HUES48 (cell line): ENCODE results near the gene CSNK2A2.

Experiments
- H3K27ac ChIP-seq: one replicate; pipeline ENCODE4 v1.7.0; 2013; ENCODE audit warnings: low read depth, low read length, inconsistent platforms
- H3K27me3 ChIP-seq: 2 replicates; pipeline ENCODE4 v1.6.1; 2013; ENCODE audit warnings: mild to moderate bottlenecking, low read length; ENCODE audit not compliant: control insufficient read depth, insufficient read depth
- H3K36me3 ChIP-seq: 2 replicates; pipeline ENCODE4 v1.6.1; 2013; ENCODE audit warnings: low read length; ENCODE audit not compliant: control insufficient read depth, insufficient read depth
- H3K4me1 ChIP-seq: 2 replicates; pipeline ENCODE4 v1.6.1; 2013; ENCODE audit warnings: mild to moderate bottlenecking, low read length; ENCODE audit not compliant: control insufficient read depth, insufficient read depth
- H3K4me3 ChIP-seq: 2 replicates; pipeline ENCODE4 v1.5.1; 2013; ENCODE audit warnings: mild to moderate bottlenecking, low read depth, low read length
- H3K9ac ChIP-seq: 2 replicates; pipeline ENCODE4 v1.6.1; 2013; ENCODE audit warnings: mild to moderate bottlenecking, low read depth, low read length, moderate library complexity
- H3K9me3 ChIP-seq: 2 replicates; pipeline ENCODE4 v1.6.1; 2013; ENCODE audit warnings: low read length; ENCODE audit not compliant: control insufficient read depth, insufficient read depth

The CSNK2A2 gene

DNA sequence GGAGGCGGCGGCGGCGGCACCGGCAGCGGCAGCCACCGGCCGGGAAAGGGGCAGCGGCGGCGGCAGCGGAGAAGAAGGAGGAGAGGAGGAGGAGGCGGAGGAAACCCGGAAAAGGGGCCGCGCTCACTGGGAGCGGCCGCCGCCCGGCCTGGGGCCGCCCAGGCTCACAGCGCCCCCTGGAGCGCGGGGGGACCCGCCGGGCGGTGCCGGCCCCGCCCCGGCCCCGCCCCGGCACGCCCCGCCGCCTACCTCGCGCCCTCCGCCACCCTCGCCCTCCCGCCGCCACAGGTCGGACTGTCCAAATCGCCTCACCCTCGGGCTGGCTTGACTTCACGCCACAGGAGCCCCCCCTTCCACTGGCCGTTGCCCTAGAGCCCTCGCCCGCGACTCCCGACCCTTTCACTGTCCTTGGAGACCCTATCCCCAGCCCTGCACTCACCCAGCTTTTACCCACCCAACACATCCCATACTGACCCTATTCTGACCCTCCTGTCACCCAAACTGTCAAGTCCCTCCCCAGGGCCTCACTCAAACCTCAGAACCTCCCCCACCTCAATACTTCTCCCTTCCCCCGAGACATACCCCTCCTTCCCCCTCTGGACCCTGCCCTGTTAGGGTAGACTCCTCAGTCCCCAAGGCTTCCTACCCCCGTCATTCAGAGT lies at the start of gene CSNK2A2:
Gene CSNK2A2 (minus strand): TSS at position 85 of the 662 bp plus-strand sequence. CDS start 370 bp downstream, outside the sequence.
- Histone ChIP-seq H3K27ac (no peak within 1 kb of the TSS), H3K9ac (peak within 1 kb of the TSS; percentile 69), H3K9me3 (no peaks in the 10 kb centered on the region), H3K27me3 (peaks cover 8% of the 10 kb centered on the region; the same call in 1 of the 2 replicates), H3K4me3 (peak within 1 kb of the TSS; percentile 88), H3K4me1 (peaks cover 9% of the 10 kb centered on the region), H3K36me3 (peaks cover 33% of the 10 kb centered on the region)

DNA sequence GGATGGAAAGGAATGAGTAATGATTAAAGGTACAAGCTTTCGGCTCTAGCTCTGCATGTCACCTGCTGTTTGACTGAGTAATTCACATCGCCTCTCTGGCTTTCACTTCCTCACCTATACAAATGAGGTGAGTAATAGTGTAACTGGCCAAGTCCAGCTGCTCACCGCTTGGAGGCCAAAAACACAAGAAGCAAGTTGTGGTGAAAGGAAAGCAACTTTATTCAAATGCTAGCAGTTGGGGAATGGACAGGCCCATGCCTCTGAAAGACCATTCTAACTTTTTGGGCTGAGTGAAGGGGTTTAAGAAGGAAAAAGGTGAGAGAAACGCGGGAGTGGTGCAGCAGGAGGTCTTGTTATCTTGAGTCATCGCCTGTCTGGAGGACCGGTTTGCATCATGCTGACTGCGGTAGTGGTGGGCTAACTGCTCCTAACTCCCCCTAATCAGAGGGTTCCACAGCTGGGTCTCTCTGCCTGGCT lies 45.7 kb upstream of the CSNK2A2 start:
- H3K9ac ChIP-seq, result no peak overlapping the region
- H3K36me3 ChIP-seq, result no peaks in the 10 kb centered on the region
- no peaks in the 10 kb centered on the region for H3K27me3 ChIP-seq
- no peak overlapping the region for H3K4me3 ChIP-seq
- H3K4me1 ChIP-seq, result peaks cover 11% of the 10 kb centered on the region; the same call in 1 of the 2 replicates
- H3K9me3 ChIP-seq, result no peaks in the 10 kb centered on the region
- H3K27ac ChIP-seq, result peak overlapping the region; percentile 75

DNA sequence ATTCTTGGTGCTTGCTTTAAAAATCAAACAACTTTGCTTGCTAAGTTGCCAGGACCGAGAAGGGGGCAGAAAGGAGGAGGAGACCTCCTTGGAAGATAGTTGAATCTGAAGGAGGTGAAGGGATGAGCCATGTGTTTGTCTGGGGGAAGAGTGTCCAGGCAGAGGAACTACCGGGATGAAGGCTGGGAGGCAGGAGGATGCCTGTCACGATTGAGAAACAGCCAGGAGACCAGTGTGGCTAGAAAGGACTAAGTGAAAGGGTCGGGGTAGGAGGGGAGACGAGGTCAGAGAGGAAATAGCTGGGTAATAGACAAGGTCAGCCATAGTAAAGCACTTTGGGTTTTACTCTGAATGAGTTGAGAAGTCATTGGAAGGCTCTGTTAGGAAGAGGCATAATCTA lies 38.9 kb upstream of the CSNK2A2 start:
- H3K27ac ChIP-seq, result no peak overlapping the region
- no peak overlapping the region for H3K9ac ChIP-seq
- no peaks in the 10 kb centered on the region for H3K9me3 ChIP-seq
- no peaks in the 10 kb centered on the region for H3K36me3 ChIP-seq
- no peaks in the 10 kb centered on the region for H3K27me3 ChIP-seq
- peak overlapping the region; percentile 81 for H3K4me3 ChIP-seq
- peaks cover 13% of the 10 kb centered on the region for H3K4me1 ChIP-seq

DNA sequence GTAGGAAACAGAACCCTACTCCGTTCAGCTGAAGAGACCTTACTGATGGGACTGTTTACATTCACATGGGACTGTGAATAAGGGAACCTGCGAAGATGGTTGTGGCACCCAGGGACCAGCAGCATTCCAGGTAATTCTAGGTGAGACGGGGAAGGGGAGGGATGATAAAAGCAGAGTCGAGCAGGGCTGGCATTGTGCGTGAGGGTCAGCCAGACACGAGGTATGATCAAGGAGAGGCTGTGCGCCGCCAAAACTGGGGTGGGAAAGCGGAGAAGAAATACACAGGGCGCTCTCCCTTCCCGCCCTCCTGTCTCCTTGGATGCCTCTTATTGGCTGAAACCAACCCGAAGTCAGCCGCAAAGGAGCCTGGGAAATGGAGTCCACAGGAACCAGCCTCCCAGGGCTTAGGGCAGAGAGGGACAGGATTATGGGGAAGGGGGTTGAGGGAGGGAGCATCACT lies 38.4 kb upstream of the CSNK2A2 start:
- Histone ChIP-seq H3K27ac (no peak overlapping the region), H3K27me3 (no peaks in the 10 kb centered on the region), H3K9me3 (no peaks in the 10 kb centered on the region), H3K4me1 (peaks cover 13% of the 10 kb centered on the region), H3K4me3 (peak overlapping the region; percentile 81), H3K9ac (peak overlapping the region; percentile 47), H3K36me3 (no peaks in the 10 kb centered on the region)

DNA sequence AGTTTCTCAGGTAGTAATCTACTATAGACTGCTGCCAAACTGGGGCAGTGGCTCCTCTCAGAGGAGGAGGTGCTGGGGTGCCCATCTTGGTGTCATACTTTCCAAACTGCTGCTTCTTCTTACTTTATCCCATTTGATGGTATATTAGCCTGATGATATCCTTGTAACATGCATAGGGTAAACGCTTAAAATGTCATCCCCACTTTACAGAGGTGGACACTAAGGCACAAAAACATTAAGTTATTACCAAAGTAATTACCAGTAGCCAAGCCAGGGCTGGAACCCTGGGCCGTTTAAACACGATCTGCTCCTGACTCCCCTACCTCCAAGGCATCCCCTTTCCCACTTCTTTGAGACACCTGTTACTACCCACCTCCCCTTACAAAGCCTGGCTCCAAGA lies 37.8 kb upstream of the CSNK2A2 start:
- Histone ChIP-seq H3K27ac (no peak overlapping the region), H3K9ac (peak overlapping the region; percentile 47; the same call in 1 of the 2 replicates), H3K27me3 (no peaks in the 10 kb centered on the region), H3K36me3 (no peaks in the 10 kb centered on the region), H3K9me3 (no peaks in the 10 kb centered on the region), H3K4me3 (peak overlapping the region; percentile 81), H3K4me1 (peaks cover 13% of the 10 kb centered on the region)

DNA sequence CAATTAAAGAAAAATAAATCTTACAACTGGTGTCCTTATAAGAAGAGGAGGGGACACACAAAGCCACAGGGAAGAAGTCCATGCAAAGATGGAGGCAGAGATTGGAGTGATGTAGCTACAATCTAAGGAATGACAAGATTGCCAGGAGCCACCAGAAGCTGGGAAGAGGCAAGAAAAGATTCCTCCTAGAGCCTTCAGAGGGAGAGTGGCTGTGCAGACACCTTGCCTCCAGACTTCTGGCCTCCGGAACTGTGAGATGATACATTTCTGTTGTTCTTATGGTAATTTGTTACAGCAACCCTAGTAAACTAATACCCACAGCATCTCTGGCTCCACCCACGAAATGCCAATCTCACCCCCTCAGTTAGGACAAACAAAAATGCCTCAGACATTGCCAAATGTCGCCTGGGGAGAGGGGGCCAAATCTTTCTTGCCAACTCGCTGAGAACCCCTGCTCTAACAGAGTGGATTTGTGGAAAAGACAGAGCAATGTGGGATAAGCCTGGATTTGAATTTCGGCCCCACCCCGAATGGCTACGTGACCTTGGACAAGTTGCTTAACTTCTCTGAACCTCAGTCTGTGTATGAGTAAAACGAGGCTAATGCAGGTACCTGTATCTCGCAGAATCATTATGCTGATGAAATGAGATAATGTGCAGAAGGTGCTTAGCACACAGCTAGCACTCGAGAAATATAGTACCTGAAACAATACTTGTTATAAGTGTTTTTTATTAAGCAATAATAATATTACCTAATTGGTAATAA lies 37.1 kb upstream of the CSNK2A2 start:
- no peaks in the 10 kb centered on the region for H3K27me3 ChIP-seq

DNA sequence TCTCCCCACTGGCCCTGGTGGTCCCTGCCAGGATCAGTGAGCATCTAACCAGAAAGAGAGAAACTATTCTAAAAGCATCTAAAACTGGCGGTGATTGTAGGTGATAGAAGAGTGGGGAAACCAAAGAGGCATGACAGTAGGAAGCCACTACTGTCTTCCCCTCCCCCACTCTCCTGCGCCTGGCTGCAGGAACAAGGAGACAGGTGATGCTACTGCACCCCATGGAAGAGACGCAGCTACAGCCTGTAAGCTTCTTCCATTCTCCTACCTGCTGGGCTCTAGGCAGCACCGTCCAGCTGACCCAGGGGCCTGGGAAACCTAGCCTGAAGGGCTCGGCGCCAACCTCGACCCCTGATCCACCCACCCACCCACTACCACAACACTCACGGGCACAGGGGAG lies 32.4 kb upstream of the CSNK2A2 start:
- no peak overlapping the region for H3K4me3 ChIP-seq
- no peak overlapping the region for H3K27ac ChIP-seq
- H3K9me3 ChIP-seq, result no peaks in the 10 kb centered on the region
- no peak overlapping the region for H3K9ac ChIP-seq
- H3K27me3 ChIP-seq, result no peaks in the 10 kb centered on the region
- no peaks in the 10 kb centered on the region for H3K36me3 ChIP-seq
- H3K4me1 ChIP-seq, result no peaks in the 10 kb centered on the region; the same call in 1 of the 2 replicates

More for the DNA sequence above, 37.1 kb upstream of the CSNK2A2 start:
- Histone ChIP-seq H3K4me3 (no peak overlapping the region), H3K4me1 (peaks cover 13% of the 10 kb centered on the region), H3K9ac (no peak overlapping the region), H3K9me3 (no peaks in the 10 kb centered on the region), H3K27ac (no peak overlapping the region), H3K36me3 (no peaks in the 10 kb centered on the region)

DNA sequence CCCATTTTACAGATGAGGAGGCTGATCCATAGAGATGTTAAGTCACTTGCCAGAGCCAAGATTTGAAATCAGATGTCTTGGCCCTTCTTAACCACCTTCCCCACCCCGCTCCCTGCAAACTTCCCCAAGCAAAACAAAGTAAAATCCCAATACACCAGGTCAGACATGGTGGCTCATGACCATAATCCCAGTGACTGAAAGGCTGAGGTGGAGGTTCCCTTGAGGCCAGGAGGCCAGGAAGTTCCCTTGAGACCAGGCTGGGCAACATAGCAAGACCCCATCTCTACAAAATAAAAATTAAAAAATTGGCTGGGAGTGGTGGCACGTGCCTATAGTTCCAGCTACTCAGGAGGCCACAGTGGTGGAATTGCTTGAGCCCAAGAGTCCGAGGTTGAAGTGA lies 28.9 kb upstream of the CSNK2A2 start:
- H3K9me3 ChIP-seq, result no peaks in the 10 kb centered on the region
- no peak overlapping the region for H3K27ac ChIP-seq
- no peaks in the 10 kb centered on the region for H3K27me3 ChIP-seq
- no peaks in the 10 kb centered on the region for H3K4me1 ChIP-seq
- H3K36me3 ChIP-seq, result no peaks in the 10 kb centered on the region
- no peak overlapping the region for H3K9ac ChIP-seq
- H3K4me3 ChIP-seq, result no peak overlapping the region

DNA sequence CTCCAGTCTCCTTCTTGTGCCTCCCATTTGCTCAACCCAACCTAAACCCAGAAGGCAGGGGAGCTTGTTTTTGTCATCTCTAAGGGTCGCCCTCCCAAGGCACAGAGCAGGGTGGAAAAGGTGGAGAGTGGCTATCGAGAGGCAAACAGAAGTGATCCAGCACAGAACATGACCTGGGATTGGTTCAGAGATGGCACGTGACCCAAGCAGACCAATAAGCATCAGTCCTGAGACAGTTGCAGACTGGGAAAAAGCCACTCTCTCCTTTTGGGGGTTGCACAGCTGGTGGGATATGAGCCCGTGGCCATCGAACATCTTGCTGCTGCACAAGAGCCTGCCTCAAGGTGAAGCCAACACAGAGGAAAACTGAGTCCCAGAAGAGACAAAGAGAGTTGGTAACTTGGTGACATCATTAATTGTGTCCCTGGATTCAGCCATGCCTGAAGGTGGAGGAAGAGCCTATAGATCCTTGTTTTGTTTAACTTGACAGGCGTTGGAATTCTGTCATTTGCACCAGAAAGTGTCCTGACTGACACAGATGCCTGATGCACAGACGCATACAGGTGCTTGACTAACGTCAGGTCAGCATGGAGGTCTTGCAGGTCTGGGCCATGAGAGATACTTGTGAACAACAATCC lies 28.2 kb upstream of the CSNK2A2 start:
- Histone ChIP-seq H3K4me1 (no peaks in the 10 kb centered on the region), H3K4me3 (no peak overlapping the region), H3K9me3 (no peaks in the 10 kb centered on the region), H3K36me3 (no peaks in the 10 kb centered on the region), H3K9ac (no peak overlapping the region), H3K27me3 (no peaks in the 10 kb centered on the region), H3K27ac (no peak overlapping the region)

DNA sequence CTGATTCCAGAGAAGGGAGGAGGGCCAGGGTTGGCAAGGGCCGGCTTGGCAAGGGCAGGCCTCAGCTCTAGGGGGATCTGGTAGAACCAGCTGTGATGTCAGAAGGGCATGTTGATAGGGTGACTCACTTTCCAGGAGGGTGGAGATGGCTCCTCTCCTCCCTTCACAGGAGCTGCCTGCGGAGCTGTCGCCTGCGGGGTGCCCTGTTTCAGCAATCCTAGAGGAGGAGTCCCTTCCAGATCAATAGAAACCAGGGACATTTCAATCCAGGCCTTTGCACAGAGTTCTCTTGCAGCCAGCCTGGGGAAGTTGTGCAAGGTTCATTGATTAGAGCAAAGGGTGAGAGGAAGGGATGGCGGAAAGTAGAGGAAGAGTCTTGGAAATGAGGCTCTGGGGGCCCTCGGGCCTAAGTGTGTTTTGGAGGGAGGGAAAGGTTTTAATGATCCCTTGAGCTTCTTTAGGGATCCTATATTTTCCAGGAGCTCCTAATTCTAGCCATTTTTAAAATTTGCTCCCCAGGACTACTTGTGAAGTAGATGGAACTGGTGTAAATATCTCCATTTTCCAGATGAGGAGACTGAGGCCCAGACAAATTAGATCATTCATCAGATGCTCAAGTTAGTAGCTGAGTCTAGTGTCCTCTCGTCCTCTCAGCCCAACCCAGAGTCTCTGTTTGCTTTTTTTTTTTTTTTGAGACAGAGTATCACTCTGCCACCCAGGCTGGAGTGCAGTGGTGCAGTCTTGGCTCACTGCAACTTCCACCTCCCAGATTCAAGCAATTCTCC lies 24.8 kb upstream of the CSNK2A2 start:
- H3K27me3 ChIP-seq, result no peaks in the 10 kb centered on the region
- H3K9me3 ChIP-seq, result no peaks in the 10 kb centered on the region
- H3K27ac ChIP-seq, result no peak overlapping the region
- no peak overlapping the region for H3K9ac ChIP-seq
- no peaks in the 10 kb centered on the region for H3K4me1 ChIP-seq
- H3K4me3 ChIP-seq, result no peak overlapping the region
- H3K36me3 ChIP-seq, result no peaks in the 10 kb centered on the region
